OCI-LY7 (cell line): ENCODE data around the gene AKAP13.

ENCODE experiments used
- CTCF ChIP-seq: fragments of 200-600 bp; sonication (generic); conservative IDR thresholded peaks from 2 replicates; pipeline ENCODE4 v1.5.1; 2014; ENCODE audit warnings: mild to moderate bottlenecking, antibody characterized with exemption, low read length, moderate library complexity, mixed read lengths
- EZH2phosphoT487 ChIP-seq: fragments of 200-600 bp; sonication (generic); IDR thresholded peaks from 2 replicates; pipeline ENCODE4 v1.6.1; 2018; ENCODE audit warnings: low read depth, borderline replicate concordance, mild to moderate bottlenecking, mixed run types, antibody characterized with exemption, low read length, moderate library complexity, mixed read lengths

GRCh38 chr15:85419161-85419560 is 38.8 kb downstream of the AKAP13 start:
- TF ChIP-seq EZH2phosphoT487 (no peak), CTCF (no peak)
